HG03039 (cell line): ENCODE measurements around the gene FGA.

Source experiments
- ATAC-seq: cut with Tn5 transposase; IDR thresholded peaks from one replicate; pipeline ENCODE4 v1.9.1; 2021; ENCODE audit warnings: mild to moderate bottlenecking, moderate library complexity; ENCODE audit not compliant: unreplicated experiment

The FGA gene

DNA sequence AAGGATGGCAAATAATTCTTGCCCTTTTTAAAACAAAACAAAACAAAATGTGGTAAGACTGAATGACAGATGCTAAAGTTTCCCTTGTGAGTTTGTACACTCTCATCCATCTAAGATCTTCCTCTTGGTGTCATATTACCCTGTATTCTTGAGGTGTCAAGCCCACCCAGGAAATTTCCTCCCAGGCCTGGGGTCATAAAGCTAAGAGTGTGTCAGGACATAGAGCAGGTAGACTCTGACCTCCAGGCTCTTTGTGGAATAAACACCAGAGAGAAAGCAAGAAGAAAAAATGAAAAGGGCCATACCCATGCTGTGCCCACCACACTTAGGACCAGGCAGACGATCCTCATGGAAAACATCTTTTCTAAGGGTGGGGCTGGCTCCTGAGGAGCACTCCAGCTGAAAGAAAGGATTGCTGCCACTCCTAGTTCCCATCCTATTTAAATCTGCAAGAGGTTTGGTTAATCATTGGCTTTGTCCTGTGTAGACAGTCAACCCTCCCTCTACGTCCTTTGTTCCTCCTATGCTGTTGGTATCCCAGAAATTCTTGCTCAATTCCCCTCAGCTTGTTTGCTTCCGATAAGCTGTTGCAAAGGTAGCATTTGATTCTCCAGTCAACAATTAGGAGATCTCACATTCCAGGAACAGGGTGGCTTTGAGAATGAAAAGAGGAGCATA is at the start of gene FGA:
Gene FGA, minus strand, starts transcription at position 414 of the 678 bp plus-strand sequence. Its CDS starts 55 bp downstream, at position 359.
- no peak for ATAC-seq

GRCh38 chr4:154634058-154634457 is 43.5 kb upstream of the FGA start:
- no peak for ATAC-seq

DNA sequence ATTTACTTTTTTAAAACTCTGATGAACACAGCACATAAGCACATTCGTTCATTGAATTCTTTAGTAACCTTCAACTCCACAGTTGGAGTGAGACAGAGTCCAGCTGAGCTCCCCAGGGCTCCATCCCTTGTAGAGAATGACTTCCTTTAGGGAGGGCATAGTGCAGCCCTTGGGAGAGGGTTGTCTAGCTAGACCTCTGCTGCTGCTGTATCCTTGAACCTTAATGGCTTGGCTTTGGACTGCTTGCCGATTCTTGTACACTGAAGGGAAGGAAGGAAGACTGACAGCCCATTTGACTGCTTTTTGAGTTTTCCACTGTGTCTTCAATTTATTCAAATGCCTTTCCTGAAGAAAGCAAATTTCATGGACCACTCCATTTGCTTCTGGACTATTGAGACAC is 41.3 kb upstream of the FGA start:
- ATAC-seq = no peak

GRCh38 chr4:154630324-154630723 is 39.8 kb upstream of the FGA start:
- no peak for ATAC-seq

DNA sequence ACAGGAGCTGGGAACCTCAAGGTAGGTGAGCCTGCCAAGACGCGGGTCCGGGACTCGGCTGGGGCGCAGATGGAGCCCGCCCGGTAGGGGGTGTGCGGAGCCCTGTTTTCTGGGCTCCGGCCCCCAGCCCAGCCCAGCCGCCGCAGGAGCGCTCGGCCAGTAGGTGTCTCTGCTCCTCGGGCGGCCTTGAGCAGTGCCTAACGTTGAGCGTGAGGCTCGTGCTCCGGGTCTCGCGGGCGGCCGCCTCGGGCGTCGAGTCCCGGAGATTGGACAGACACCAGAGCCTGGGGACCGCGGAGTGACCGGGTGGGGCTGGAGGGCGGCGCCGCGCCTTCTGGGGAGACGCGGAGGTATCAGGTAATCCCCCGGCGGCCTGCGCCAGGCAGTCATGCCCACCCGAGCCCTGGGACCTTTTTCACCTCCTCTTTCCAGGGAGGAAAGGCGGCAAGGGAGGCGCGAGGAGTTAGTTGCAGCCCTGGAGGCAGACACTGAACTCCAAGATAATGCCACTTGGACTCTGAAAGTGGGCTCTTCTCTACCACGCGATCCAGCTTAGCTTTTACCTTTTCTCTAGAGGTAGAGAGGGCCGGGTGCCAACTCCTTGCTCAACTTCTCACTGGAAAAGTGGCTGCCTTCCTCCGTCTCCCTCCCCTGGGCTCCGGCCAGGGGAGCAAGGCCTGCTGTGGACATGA is 36.4 kb upstream of the FGA start:
- ATAC-seq = peak; percentile 95

DNA sequence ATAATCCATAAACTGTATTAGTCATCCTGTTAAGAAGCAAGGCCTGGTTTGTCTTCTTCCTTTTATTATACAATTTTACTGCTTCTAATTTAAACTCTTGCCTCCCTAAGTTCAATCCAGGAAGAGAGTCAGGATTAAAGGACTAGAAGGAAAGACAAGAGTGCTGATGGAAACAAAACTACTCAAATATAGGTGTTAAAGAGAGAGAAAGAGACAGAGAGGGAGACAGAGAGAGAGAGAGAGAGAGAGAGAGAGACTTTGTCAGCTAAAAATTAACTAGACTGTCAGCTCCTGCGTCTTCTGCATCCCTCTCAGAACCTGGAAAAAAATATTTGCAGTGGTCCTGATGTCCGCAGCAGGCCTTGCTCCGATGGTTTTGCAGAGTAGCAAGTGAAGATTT is 35.4 kb upstream of the FGA start:
- ATAC-seq = no peak

- no peak for ATAC-seq
These were observed 33.5 kb upstream of the FGA start for GRCh38 chr4:154623995-154624394.

- ATAC-seq = no peak
These were observed 32.9 kb upstream of the FGA start for GRCh38 chr4:154623436-154623835.

- no peak for ATAC-seq
These were observed 32.1 kb upstream of the FGA start for GRCh38 chr4:154622598-154622997.

- ATAC-seq = no peak
These were observed 29.6 kb upstream of the FGA start for GRCh38 chr4:154620111-154620510.

DNA sequence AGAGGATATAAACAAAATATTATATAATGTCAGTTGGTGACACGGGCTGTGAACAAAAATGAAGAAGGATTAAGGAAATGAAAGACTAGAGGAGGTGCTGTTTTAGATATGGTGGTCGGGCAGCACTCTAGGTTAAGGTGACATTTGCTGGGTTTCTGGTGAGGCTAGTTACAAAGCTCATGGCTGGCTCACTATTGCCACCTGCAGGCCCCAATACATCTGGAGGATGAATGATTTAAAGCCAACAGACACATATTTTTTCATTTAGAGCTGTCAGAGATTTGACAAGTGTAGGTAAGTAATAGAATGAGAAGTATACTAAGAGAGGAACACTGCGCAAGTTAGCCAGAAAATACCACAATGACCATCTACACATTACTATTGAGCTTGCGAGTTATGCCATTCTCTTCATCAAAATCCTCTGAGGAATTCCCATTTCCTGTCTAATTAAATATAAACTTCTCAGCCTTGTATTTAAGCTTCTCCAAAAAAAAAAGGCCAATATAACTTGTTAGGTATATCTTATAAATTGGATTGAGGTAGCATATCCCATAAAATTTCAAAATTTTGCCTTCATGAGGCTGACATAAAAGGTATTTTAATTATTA is 28.3 kb upstream of the FGA start:
- ATAC-seq = peak; percentile 47

- no peak for ATAC-seq
These were observed 27.3 kb upstream of the FGA start for GRCh38 chr4:154617820-154618317.

- peak; percentile 96 for ATAC-seq
These were observed 26.2 kb upstream of the FGA start for GRCh38 chr4:154616731-154617130.

DNA sequence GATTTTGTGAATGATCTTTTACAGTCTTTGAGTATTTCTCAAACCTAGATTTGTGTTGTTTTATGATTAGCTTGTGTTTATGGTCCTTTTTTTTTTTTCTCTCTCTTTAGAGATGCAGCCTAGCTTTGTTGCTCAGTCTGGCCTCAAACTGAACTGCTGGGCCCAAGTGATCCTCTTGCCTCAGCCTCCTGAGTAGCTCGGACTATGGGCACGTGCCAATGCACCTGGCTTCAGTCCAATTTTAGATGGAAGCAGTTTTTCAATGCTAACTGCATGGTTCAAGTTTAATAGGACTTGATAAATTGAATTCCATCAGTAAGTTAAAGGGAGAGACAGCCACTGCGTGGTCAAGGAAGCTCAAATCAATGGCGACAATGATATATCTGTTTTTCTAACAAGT is 25.7 kb upstream of the FGA start:
- no peak for ATAC-seq

DNA sequence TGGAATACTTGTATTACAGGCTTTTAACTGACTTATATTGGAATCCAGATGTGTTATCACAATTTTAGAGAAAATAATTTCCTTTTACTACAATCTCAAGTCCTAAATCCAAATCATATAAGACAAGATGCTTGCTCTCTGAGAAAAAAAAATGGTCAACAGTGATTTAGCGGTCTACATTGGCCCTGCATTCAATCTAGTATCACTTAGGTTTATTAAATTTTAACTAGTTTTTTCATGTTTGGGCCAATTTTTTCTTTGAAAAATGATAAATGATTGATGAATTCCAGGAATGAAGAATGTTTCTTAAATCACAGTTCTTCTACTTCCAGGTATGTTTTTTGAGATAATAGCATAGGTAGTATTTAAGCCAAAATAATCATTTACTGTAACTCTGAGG is 24.7 kb upstream of the FGA start:
- ATAC-seq = no peak

- no peak for ATAC-seq
These were observed 23.8 kb upstream of the FGA start for GRCh38 chr4:154614306-154614705.

GRCh38 chr4:154612472-154613414 is 22.2 kb upstream of the FGA start, which contains the start of gene FGG:
FGG (minus strand) TSS chr4:154612656; CDS start chr4:154612609, 47 bp downstream.
- ATAC-seq = no peak

DNA sequence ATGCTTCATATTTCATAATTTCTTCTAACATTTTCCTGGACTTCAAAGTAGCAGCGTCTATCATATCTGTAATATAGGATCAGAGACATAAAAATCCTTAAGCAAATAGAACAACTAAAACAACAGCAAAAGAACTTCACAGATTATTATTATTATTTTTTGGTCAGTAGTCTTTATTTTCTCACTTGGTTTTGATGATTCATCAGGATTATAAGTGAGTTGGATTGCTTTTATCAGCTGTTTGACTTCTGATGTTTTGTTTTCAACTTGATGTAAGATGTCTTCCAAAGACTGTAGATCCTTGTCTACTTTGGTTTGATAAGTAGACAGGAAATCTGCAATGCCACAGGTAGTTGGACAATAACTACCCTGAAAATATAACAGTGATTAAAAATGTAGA is 21.3 kb upstream of the FGA start:
- ATAC-seq = no peak

DNA sequence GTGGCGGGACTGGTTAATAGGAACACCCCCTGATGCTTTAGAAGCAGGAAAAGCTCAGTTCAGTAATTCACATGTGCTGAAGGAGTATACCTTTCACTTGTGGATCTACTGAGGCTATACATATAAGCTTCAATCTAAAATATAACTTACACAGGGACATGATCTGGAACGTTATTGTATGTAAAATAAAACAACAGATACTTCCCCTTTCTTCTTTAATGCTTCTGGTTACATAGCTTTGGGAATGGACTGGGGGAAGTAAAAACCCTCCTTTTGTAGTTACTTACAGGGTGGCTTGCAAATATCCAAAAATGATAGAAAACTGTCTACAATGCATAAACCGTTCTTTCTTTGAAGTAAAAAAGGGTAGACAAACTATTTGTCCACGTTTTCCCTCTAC is 20.0 kb upstream of the FGA start:
- no peak for ATAC-seq

DNA sequence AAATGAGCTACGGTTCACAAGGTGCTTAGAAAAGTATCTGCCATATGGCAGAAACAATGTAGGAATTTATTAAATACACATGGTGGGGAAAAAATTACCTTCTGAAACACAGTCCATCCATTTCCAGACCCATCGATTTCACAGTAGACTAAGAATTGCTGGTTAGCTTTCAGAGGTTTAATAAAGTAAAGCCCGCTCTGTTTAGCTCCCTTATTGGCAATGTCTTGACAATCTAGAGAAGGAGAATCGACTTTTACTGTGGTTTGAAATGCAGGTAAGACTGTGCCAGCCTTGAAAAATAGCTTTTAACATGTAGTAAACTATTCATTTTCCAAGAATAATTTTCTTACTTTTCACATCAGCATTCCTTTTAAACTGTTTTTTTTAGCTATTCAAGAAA is 19.0 kb upstream of the FGA start:
- ATAC-seq = no peak
